Neural progenitor cell (in vitro differentiated cells): ENCODE results near the gene FOLR1. TPM values are rescaled to one million over a fixed set of nuclear protein-coding genes. Genes with fewer than 3 reads are reported as not detected.
A peak's percentile ranks its signal among the peaks of the same experiment; 100 is the strongest.

Source experiments
- DNase-seq: peaks from one replicate; pipeline ENCODE4 v3.0.0-alpha.2; 2016; ENCODE audit warnings: low spot score
- H2AFZ ChIP-seq: fragments of 200-600 bp; sonication (generic); replicated peaks from 2 replicates; pipeline ENCODE4 v1.6.1; 2016; ENCODE audit warnings: antibody characterized with exemption
- H3F3A ChIP-seq: fragments of 200-600 bp; sonication (generic); 2 replicates; pipeline ENCODE4 v1.6.1; 2016; ENCODE audit warnings: antibody characterized with exemption, low read depth
- H3K27ac ChIP-seq: fragments of 200-600 bp; sonication (generic); 2 replicates; pipeline ENCODE4 v1.5.1; 2016; ENCODE audit warnings: mild to moderate bottlenecking
- H3K27me3 ChIP-seq: fragments of 200-600 bp; sonication (generic); 2 replicates; pipeline ENCODE4 v1.6.1; 2016; ENCODE audit warnings: mild to moderate bottlenecking, moderate library complexity
- H3K36me3 ChIP-seq: fragments of 200-600 bp; sonication (generic); 2 replicates; pipeline ENCODE4 v1.5.1; 2016
- H3K4me1 ChIP-seq: fragments of 200-600 bp; sonication (generic); 2 replicates; pipeline ENCODE4 v1.6.1; 2016; ENCODE audit warnings: mixed run types
- H3K4me2 ChIP-seq: fragments of 200-600 bp; sonication (generic); 2 replicates; pipeline ENCODE4 v1.6.1; 2016
- H3K4me3 ChIP-seq: fragments of 200-600 bp; sonication (generic); 2 replicates; pipeline ENCODE4 v1.5.1; 2016
- H3K79me2 ChIP-seq: fragments of 200-600 bp; sonication (generic); 2 replicates; pipeline ENCODE4 v1.6.1; 2016; ENCODE audit warnings: low read depth
- H3K9ac ChIP-seq: fragments of 200-600 bp; sonication (generic); 2 replicates; pipeline ENCODE4 v1.6.1; 2016
- H3K9me3 ChIP-seq: fragments of 200-600 bp; sonication (generic); 2 replicates; pipeline ENCODE4 v1.5.1; 2016; ENCODE audit warnings: low read depth
- H4K20me1 ChIP-seq: fragments of 200-600 bp; sonication (generic); 2 replicates; pipeline ENCODE4 v1.6.1; 2016; ENCODE audit warnings: low read depth
- H3K27ac Mint-ChIP-seq: 3 replicates; pipeline ENCODE4 v1.8.0; 2021; ENCODE audit warnings: mixed read lengths
- H3K27me3 Mint-ChIP-seq: 2 replicates; pipeline ENCODE4 v1.8.0; 2022; ENCODE audit warnings: low read depth, mild to moderate bottlenecking, inconsistent platforms, moderate library complexity, mixed read lengths; ENCODE audit not compliant: insufficient read depth
- H3K36me3 Mint-ChIP-seq: 3 replicates; pipeline ENCODE4 v1.8.0; 2021; ENCODE audit warnings: mixed read lengths
- H3K4me1 Mint-ChIP-seq: 3 replicates; pipeline ENCODE4 v1.8.0; 2021; ENCODE audit warnings: mixed read lengths
- H3K4me3 Mint-ChIP-seq: 3 replicates; pipeline ENCODE4 v1.8.0; 2021; ENCODE audit warnings: mild to moderate bottlenecking, moderate library complexity, mixed read lengths
- H3K9me3 Mint-ChIP-seq: 3 replicates; pipeline ENCODE4 v1.8.0; 2020; ENCODE audit warnings: mixed read lengths
- CTCF ChIP-seq: fragments of 200-600 bp; sonication (generic); IDR thresholded peaks from 2 replicates; pipeline ENCODE4 v1.5.1; 2017; ENCODE audit warnings: antibody characterized with exemption, mild to moderate bottlenecking
- EZH2 ChIP-seq: fragments of 200-600 bp; sonication (generic); IDR thresholded peaks from 2 replicates; pipeline ENCODE4 v1.6.1; 2017; ENCODE audit warnings: antibody characterized with exemption, mild to moderate bottlenecking, moderate library complexity
- EZH2phosphoT487 ChIP-seq: fragments of 200-600 bp; sonication (generic); IDR thresholded peaks from 2 replicates; pipeline ENCODE4 v1.6.1; 2017; ENCODE audit warnings: antibody characterized with exemption
- total RNA-seq: library from RNA; depleted of rRNA; stranded (reverse); fragments of >200 nt; gene quantifications from 2 replicates; pipeline ENCODE4 v1.2.3, GENCODE V29; 2015; ENCODE audit warnings: low replicate concordance

The FOLR1 gene
- total RNA-seq, 1 donor from 2014 or later: 3.6 TPM

GRCh38 chr11:72225411-72225951, 33.5 kb downstream of the FOLR1 start:
- H3K27ac Mint-ChIP-seq: peak overlapping the region; percentile 88
- peaks cover 14% of the 10 kb centered on the region for H3K36me3 Mint-ChIP-seq
- H3K27me3 Mint-ChIP-seq: peaks cover 6% of the 10 kb centered on the region
- Histone ChIP-seq H3K79me2 (peaks cover 26% of the 10 kb centered on the region), H2AFZ (no peak overlapping the region), H3K9me3 (no peaks in the 10 kb centered on the region), H3K27me3 (no peaks in the 10 kb centered on the region), H3K4me2 (peak overlapping the region; percentile 97), H3K36me3 (no peaks in the 10 kb centered on the region), H3K4me3 (peak overlapping the region; percentile 87), H4K20me1 (peaks cover 19% of the 10 kb centered on the region), H3K27ac (no peak overlapping the region), H3K9ac (peak overlapping the region; percentile 57), H3F3A (peaks cover 19% of the 10 kb centered on the region), H3K4me1 (peaks cover 5% of the 10 kb centered on the region)
- H3K4me1 Mint-ChIP-seq: peaks cover 23% of the 10 kb centered on the region
- DNase-seq: peak; percentile 32
- H3K9me3 Mint-ChIP-seq: no peaks in the 10 kb centered on the region
- peak overlapping the region; percentile 95 for H3K4me3 Mint-ChIP-seq
- TF ChIP-seq CTCF: no peak
- no peak for TF ChIP-seq EZH2
- no peak for TF ChIP-seq EZH2phosphoT487

GRCh38 chr11:72226701-72227100, 34.8 kb downstream of the FOLR1 start:
- no peak overlapping the region for H3K4me3 ChIP-seq
- peaks cover 26% of the 10 kb centered on the region for H3K79me2 ChIP-seq
- H3K4me3 Mint-ChIP-seq: peak overlapping the region; percentile 95

GRCh38 chr11:72227316-72228228, 35.6 kb downstream of the FOLR1 start:
- TF ChIP-seq CTCF (no peak), EZH2phosphoT487 (no peak), EZH2 (no peak)
- Mint-ChIP-seq H3K9me3 (no peaks in the 10 kb centered on the region), H3K27me3 (peaks cover 2% of the 10 kb centered on the region), H3K4me1 (peaks cover 19% of the 10 kb centered on the region), H3K36me3 (peaks cover 24% of the 10 kb centered on the region), H3K4me3 (peak overlapping the region; percentile 95), H3K27ac (no peak overlapping the region)
- peaks cover 14% of the 10 kb centered on the region for H3F3A ChIP-seq
- H3K9me3 ChIP-seq: no peaks in the 10 kb centered on the region
- H3K4me1 ChIP-seq: peaks cover 5% of the 10 kb centered on the region
- H3K27ac ChIP-seq: no peak overlapping the region
- H3K27me3 ChIP-seq: no peaks in the 10 kb centered on the region
- no peaks in the 10 kb centered on the region for H3K36me3 ChIP-seq
- H4K20me1 ChIP-seq: peaks cover 19% of the 10 kb centered on the region
- no peak overlapping the region for H3K4me3 ChIP-seq
- peaks cover 26% of the 10 kb centered on the region for H3K79me2 ChIP-seq
- no peak overlapping the region for H3K4me2 ChIP-seq
- DNase-seq: no peak
- no peak overlapping the region for H2AFZ ChIP-seq
- no peak overlapping the region for H3K9ac ChIP-seq

More at GRCh38 chr11:72226701-72227100, 34.8 kb downstream of the FOLR1 start:
- no peak for DNase-seq
- H3K27me3 ChIP-seq: no peaks in the 10 kb centered on the region
- Mint-ChIP-seq H3K27ac (no peak overlapping the region), H3K36me3 (peaks cover 18% of the 10 kb centered on the region), H3K4me1 (peaks cover 23% of the 10 kb centered on the region), H3K9me3 (no peaks in the 10 kb centered on the region), H3K27me3 (peaks cover 4% of the 10 kb centered on the region)
- H4K20me1 ChIP-seq: peaks cover 19% of the 10 kb centered on the region
- TF ChIP-seq EZH2 (no peak), CTCF (no peak), EZH2phosphoT487 (no peak)
- H3K9me3 ChIP-seq: no peaks in the 10 kb centered on the region
- no peaks in the 10 kb centered on the region for H3K36me3 ChIP-seq
- no peak overlapping the region for H2AFZ ChIP-seq
- H3K27ac ChIP-seq: no peak overlapping the region
- no peak overlapping the region for H3K9ac ChIP-seq
- H3K4me2 ChIP-seq: peak overlapping the region; percentile 97
- peaks cover 19% of the 10 kb centered on the region for H3F3A ChIP-seq
- peaks cover 5% of the 10 kb centered on the region for H3K4me1 ChIP-seq
